Renal cortex interstitium (tissue), 11 donors: ENCODE results near the gene NFKB1. TPM values are rescaled to one million over a fixed set of nuclear protein-coding genes. Genes with fewer than 3 reads are reported as not detected.

Experiments used
- DNase-seq, 11 donors: peaks; one replicate each; pipeline ENCODE4 v3.0.0-alpha.2; 2013; ENCODE audit warnings: low read depth in 9 of 11, low spot score in 4 of 11; ENCODE audit errors: extremely low read depth in 1 of 11
- polyA plus RNA-seq, 3 donors: library from polyadenylated mRNA; unstranded; fragments of 120-200 nt; gene quantifications; one replicate each; pipeline ENCODE4 v1.2.1, GENCODE V29; 2013; ENCODE audit not compliant: insufficient read length in 3 of 3

NFKB1 gene
- polyA plus RNA-seq, 3 donors = 25.8 to 27.7 (median 26.0) TPM

GRCh38 chr4:102578819-102579218 is 77.7 kb downstream of the NFKB1 start:
- no peak for DNase-seq

GRCh38 chr4:102579794-102580462 is 78.8 kb downstream of the NFKB1 start:
- no peak for DNase-seq

- DNase-seq = no peak
Measured at GRCh38 chr4:102580463-102580842, 79.3 kb downstream of the NFKB1 start.

- DNase-seq = no peak
Measured at GRCh38 chr4:102584091-102584490, 82.9 kb downstream of the NFKB1 start.

- DNase-seq = no peak
Measured at GRCh38 chr4:102585329-102585728, 84.2 kb downstream of the NFKB1 start.

- DNase-seq = no peak
Measured at GRCh38 chr4:102586002-102586643, 85.0 kb downstream of the NFKB1 start.

- no peak for DNase-seq
Measured at GRCh38 chr4:102586644-102587021, 85.5 kb downstream of the NFKB1 start.

- no peak for DNase-seq
Measured at GRCh38 chr4:102589743-102590142, 88.6 kb downstream of the NFKB1 start.

GRCh38 chr4:102592256-102592655 is 91.1 kb downstream of the NFKB1 start:
- no peak for DNase-seq

GRCh38 chr4:102593147-102593546 is 92.0 kb downstream of the NFKB1 start:
- DNase-seq = no peak

GRCh38 chr4:102594000-102594399 is 92.8 kb downstream of the NFKB1 start:
- no peak for DNase-seq

- no peak for DNase-seq
Measured at GRCh38 chr4:102596532-102596931, 95.4 kb downstream of the NFKB1 start.

- no peak for DNase-seq
Measured at GRCh38 chr4:102598086-102598761, 97.1 kb downstream of the NFKB1 start.

GRCh38 chr4:102598762-102599374 is 97.7 kb downstream of the NFKB1 start:
- no peak for DNase-seq

GRCh38 chr4:102599455-102599854 is 98.3 kb downstream of the NFKB1 start:
- DNase-seq = no peak

- DNase-seq = no peak
Measured at GRCh38 chr4:102599886-102600285, 98.7 kb downstream of the NFKB1 start.

- DNase-seq = no peak
Measured at GRCh38 chr4:102600689-102601088, 99.5 kb downstream of the NFKB1 start.

GRCh38 chr4:102601586-102602227 is 100.5 kb downstream of the NFKB1 start:
- DNase-seq = no peak

GRCh38 chr4:102604222-102604940 is 103.2 kb downstream of the NFKB1 start:
- DNase-seq = no peak
